ENCODE data around the gene SLC17A9.

SLC17A9 gene

GRCh38 chr20:63003546-63003945 is 51.0 kb downstream of the SLC17A9 start:
- no peak for DNase-seq (ENCODE audit: low read depth in 2 of 2)

DNA sequence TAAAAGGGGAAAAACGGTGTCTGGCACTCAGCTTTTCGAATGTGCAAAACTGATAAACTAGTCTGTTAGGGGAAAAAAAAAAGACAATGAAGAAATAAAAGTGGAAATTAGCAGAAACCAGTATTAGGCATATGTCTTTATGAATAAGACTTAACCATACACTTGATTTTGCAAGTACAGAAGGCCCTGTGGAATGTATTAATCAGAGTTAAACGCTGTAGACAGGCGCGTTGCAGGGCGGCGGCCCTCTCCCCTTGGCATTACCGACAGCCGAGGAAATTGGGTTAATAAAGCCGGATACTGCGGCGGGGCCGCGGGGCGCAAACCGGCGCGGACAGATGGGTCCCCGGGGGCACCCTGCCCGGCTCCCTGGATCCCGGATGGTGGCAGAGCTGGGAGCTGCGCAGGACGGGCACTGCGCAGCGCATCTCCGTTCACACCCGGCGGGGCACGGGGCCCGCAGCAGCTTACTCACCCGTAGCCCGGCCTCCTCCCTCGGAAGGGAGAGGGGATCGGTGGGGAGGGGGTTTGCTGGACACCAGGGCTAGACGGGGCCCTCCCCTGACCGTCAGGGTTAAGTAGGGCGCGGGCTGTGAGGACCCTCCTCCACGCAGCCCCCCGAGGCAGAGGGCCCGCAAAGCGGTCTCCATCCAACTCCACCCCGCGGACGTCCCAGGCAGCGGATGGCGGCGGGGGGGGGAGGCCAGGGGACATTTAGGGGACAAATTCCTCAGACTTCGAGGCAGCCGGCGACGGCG is 52.3 kb downstream of the SLC17A9 start:
- no peak for DNase-seq (ENCODE audit: low read depth in 2 of 2)

DNA sequence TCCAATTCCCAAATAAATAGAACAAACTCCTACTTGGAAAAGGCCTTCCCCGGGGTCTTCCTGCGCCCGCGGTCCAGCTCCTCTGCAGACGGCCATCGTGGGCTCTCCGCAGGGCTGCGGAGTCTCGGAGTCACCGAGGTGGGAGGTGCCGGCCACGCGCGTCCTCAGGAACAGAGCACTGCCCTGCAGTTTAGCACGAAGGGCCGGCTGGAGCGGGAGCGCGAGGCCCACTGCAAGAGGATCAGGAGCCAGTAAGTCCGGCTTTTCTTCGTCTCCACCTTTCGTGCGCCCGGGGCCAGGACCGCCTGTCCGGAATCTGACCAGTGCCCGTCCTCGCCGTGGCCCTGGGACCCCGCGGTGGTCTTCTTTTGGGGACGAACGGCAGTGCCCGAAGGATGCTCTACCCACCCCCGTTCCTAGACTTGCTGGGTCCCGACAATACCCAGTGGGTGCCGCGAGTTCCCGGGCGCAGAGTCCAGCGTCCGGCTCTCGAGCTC is 52.9 kb downstream of the SLC17A9 start:
- DNase-seq (ENCODE audit: low read depth in 2 of 2), result no peak

DNA sequence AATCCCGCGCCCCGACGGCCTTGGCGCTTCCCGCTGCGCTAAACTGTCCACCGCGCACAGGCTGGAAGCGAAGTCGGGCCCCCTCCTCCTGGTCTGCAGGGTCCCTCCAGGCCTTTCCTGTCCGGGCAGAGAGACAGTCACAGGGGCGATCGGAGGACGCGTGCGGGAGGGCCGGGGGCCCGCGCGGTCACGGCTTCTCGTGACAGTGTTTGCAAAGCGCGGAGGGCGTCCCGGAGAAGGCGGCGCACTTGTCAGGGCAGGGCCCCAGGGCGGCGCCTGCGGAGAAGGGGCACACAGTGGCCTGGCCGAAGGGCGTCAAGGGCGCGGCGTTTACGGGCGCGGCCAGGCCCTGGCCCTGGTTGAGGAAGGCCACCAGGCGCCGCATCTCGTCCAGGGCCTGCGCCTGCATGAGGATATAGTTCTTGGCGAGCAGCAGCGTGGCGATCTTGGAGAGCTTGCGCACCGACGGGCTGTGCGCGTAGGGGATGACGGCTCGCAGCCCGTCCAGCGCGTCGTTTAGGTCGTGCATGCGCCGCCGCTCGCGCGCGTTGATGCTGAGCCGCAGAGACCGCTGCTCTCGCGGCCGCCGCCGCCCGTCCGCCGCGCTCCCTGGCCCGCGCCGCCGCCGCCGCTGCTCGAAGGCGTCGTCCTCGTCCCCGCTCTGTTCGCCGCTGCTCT is 53.5 kb downstream of the SLC17A9 start:
- DNase-seq (ENCODE audit: low read depth in 2 of 2), result no peak

DNA sequence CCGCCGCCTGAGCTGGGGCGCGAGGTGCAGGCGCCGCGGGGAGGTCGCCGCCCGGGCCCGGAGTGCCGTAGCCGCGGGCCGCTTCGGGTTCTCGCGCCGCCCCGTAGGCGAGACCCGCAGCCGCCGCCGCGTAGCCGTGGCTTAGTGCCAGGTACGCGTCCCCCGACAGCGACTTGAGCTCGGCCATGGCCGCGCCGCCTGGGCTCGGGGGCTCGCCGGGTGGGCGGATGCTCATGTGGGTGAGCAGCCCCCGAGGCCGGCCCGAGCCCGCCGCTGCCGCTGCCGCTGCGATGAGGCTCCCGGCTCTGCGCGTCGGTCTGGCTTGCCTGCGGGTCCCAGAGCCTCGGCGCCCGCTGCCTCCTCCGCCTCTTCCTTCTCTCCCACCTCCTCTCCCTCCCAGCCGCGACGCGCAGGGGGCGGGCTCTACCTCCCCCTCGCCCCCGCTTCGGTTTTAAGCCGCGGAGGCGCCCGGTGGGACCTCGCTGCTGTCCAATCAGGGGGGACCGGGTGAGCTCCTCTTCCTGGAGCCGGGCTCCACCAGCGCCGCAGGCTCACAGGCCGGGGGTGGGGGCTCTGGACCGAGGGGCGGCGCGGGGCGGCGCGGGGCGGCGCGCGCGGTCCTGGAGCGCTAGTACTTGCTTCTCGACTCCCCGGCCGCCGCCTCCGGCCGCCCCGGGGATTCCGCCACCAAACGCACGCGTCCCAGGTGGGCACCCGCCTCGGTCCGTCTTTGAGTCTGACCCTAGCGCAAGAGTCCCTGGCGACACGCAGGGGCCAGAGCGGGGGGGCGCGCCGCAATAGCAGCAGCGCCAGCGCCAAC is 54.2 kb downstream of the SLC17A9 start, which contains the start of gene BHLHE23:
BHLHE23 (minus strand) TSS at position 425 of the 820 bp plus-strand sequence; CDS start at position 235, 190 bp downstream.
- no peak for DNase-seq (ENCODE audit: low read depth in 2 of 2)

GRCh38 chr20:63007360-63007645 is 54.8 kb downstream of the SLC17A9 start:
- no peak for DNase-seq (ENCODE audit: low read depth in 2 of 2)

GRCh38 chr20:63007646-63008488 is 55.4 kb downstream of the SLC17A9 start:
- no peak for DNase-seq (ENCODE audit: low read depth in 2 of 2)

DNA sequence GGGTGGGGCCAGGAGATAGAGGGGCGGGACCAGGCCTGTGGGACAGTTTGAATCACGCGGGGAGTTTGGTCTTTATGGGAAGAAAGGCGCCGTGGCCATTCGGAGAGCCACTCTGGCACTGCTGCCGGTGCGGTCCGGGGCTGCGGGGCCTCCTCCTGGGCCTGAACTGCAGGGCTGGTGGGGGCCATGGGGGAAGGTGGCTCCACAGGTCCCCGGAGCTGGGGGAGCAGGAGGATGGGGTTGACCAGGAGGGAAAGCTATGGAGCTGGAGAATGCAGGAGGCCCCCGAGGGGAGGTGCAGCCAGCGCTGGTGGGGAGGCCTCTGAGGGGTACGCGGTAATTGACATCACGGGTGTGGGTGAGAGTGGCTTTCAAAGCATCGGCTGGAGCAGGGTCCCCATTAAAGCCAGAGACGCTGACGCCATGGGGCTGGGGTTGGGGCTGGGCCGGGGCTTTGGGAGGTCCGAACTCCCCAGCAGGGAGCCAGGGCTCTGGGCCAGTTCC is 56.1 kb downstream of the SLC17A9 start:
- no peak for DNase-seq (ENCODE audit: low read depth in 2 of 2)

DNA sequence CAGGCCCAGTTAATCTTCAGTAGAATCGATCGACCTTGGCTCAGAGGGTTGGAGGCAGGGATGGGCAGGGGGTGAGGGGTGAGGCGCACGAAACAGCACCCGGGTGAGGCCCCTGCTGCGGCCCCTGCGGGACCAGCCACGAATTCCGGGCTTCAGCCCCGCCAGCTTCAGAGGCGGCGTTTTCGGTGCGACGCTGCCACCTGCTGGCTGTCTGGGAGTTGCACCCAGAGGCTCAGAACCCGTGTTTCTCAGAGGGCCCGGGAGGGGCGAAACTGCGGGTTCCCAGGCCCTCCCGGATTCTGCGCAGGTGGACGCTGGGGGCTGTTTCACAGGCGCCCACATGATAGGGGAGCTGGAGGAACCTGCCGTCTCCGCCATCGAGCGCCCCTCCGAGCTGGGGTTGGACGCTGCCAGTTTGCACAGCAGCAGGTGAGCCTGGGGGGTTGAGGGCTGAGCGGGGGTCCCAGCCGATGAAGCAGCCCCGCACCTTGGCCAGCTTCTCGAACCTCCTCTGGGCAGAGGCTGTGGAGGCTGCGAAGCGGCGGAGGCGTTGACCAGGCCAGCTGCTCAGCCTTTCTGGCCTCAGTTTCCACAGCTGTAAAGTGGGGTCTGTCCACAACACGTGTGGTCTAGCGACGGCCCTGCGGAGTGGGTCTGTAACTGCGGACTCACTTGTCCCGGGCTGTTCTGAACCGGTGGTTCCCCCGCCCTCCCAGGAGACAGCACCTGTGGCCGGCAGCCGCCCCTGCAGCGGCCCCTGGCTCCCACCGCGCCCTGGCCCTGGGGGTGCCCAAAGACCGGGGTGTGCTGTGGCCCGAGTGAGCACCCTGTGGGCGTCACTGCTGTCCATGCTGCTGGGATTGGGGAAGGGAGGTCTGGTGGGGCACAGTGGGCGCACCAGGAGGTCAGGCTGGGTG is 56.8 kb downstream of the SLC17A9 start:
- peak; percentile 54 to 58 for DNase-seq (ENCODE audit: low read depth in 2 of 2)

DNA sequence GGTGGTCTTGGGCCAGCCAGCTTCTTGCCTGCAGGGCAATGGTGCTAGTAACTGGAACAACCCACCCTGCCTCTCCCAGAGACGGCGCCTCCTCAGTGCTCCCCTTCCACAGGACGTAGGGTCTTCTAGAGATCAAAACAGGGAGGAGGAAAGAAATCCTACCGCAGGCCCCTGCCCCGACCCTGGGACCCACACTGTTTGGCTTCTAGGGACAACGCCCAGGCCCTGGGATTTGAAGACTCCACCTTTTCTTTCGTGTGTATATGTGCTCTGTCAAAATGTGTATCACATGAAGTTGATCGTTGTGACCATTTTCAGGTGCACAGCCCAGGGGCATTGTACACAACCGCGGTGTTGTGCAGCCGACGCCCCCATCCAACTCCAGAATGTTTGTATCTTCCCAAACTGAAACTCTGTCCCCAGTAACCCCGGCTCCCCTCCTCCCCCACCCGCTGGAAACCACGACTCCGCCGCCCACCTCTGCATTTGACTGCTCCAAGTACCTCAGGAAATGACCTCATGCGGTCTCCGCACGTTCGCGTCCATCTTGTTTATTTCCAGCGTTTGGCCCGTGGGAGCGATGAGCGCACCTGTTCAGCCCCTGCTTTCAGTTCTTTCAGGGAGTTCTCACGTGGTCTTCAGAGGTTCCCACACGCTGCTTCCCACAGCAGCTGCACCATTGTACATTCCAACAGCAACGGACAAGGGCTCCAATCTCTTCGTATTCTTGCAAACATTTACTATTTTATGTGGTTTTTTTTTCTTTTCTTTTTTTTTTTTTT is 57.7 kb downstream of the SLC17A9 start:
- DNase-seq (ENCODE audit: low read depth in 2 of 2), result peak; percentile 48 to 64

DNA sequence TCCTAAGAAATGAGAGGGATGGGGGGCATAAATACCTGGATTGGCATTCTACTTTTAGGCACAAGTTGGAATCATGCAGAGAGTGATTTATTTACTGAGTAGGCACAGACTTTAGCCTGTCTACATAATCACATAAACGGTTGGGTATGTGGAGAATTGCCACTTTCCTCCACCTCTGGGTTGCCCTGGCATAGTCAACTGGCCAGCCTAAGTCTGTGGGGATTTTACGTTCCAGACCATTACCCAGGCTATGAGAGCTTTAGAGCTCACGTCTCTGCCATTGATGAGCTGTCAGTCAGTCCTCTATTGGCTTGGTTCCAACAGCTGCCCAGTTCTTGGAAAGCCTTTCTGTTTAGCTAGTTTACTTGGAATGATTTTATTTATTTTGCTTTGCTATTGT is 59.3 kb downstream of the SLC17A9 start:
- DNase-seq (ENCODE audit: low read depth in 2 of 2), result no peak

GRCh38 chr20:63013207-63013606 is 60.7 kb downstream of the SLC17A9 start:
- no peak for DNase-seq (ENCODE audit: low read depth in 2 of 2)

- DNase-seq (ENCODE audit: low read depth in 2 of 2), result no peak
Observed at GRCh38 chr20:63014287-63014686, 61.8 kb downstream of the SLC17A9 start.

- no peak for DNase-seq (ENCODE audit: low read depth in 2 of 2)
Observed at GRCh38 chr20:63014710-63015109, 62.2 kb downstream of the SLC17A9 start.

DNA sequence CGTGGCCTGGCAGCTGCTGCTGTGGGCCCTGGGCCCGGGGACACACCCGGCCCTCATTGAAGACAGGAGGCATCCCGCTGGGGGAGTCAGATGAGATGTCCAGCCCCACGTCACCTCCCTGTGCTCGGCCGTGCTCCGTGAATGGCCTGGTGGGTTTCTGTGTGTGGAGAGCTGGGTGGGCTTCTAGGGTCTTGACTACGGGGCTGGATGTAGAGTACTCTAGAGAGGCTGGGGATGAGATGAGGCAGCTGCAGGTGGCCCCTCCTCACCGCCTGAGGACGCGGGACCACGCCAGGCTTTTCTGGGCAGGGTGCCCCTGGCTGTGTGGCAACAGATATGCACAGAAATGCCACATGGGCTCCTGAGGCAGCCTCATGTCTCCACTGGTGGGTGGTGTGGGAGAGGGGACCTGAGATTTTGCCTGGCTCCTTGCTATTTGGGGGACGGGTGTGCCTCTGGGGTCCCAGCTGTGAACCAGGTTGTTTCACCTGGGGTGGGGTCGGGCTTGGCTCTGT is 62.7 kb downstream of the SLC17A9 start:
- no peak for DNase-seq (ENCODE audit: low read depth in 2 of 2)

DNA sequence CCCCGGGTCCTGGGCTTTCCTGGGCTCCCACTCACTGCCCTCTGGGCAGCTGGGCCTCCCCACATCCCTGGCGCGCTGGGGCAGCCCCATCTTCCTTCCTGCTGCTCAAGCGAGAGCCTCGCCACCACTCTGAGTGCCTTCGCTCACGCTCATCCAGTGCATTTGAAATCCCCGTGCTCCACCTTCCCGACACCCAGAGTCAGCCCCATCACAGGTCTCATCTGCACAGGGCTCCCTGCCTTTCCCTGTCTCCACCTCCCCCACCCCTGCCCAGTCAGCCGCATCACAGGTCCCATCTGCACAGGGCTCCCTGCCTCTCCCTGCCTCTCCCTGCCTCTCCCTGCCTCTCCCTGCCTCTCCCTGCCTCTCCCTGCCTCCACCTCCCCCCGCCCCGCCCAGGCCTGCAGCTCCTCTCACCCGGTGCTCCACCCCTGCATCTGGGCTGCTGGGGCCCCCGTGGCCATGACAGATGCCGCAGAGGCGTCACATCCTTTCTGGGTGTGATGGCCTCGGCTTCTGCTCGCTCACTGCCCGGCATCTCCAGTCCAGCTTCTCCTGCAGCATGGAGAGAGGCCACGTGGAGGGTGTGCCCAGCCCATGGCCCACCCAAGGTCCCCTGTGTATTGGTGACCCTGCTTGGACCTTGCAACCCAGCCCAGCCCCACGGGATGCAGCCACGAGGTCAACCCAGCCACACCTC is 63.3 kb downstream of the SLC17A9 start:
- DNase-seq (ENCODE audit: low read depth in 2 of 2), result no peak

DNA sequence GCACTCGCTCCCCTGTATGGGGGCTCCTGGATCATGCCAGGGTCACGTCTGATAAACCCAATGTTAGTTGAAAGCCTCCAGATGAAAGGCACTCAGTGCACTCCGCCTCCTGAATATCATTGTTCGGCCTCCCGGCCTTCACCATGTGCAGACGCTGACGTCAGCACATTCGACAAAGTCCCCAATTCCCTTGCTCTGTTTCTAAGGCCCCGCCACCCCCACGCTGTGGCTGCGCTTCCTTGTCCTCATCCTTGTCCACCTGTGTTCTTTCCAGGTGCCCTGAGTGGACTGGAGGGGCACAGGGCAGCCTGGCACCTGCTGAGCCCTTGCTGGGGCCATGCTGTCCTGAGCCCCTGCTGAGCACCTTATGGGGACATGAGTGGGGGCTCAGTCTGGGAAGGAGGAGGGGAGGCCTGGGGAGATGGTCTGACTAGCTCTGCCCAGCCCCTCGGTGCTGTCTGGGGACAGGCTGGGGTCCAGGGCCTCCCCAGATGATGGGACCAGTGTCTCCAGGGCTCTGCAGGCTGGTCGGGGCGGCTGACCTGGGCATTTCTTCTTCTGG is 64.1 kb downstream of the SLC17A9 start:
- no peak for DNase-seq (ENCODE audit: low read depth in 2 of 2)
